ENCODE measurements around the gene WAPL.

DNA sequence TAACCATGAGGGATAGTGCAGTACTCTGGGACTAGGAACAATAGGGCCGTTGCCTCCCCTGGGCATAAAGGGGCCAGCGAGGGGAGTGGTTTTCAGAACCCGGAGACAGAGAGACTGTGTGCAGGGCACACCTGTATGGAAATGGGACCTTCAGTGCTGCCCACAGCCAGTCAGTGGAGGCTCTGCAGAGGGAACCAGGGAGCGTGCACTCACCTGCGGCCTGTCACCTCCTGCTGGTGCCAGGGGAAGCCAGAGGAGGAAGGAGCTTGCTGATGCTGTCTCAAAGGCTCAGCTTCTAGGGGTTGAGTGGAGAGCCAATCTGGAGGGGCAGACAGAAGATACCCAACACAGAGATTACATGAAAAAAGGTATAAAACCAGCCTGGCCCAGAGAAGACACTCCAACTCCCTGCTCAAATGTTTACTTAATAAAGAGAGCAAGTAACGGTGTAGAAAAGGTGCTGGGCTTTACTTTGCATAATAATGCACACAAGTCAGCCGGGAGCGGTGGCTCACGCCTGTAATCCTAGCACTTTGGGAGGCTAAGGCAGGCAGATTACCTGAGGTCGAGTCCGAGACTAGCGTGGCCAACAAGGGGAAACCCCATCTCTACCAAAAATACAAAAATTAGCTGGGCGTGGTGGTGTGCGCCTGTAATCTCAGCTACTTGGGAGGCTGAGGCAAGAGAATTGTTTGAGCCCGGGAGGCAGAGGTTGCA, 35.5 kb upstream of the WAPL start:
- TF ChIP-seq, protein P1, sequence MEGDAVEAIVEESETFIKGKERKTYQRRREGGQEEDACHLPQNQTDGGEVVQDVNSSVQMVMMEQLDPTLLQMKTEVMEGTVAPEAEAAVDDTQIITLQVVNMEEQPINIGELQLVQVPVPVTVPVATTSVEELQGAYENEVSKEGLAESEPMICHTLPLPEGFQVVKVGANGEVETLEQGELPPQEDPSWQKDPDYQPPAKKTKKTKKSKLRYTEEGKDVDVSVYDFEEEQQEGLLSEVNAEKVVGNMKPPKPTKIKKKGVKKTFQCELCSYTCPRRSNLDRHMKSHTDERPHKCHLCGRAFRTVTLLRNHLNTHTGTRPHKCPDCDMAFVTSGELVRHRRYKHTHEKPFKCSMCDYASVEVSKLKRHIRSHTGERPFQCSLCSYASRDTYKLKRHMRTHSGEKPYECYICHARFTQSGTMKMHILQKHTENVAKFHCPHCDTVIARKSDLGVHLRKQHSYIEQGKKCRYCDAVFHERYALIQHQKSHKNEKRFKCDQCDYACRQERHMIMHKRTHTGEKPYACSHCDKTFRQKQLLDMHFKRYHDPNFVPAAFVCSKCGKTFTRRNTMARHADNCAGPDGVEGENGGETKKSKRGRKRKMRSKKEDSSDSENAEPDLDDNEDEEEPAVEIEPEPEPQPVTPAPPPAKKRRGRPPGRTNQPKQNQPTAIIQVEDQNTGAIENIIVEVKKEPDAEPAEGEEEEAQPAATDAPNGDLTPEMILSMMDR (IDR thresholded peaks at IDR 0.05; ENCODE audit: low read depth, low read length) = no peak
- TF ChIP-seq POLR2A (IDR thresholded peaks at IDR 0.05; ENCODE audit: extremely low read depth, insufficient read length) = no peak
- TF ChIP-seq, protein P2, sequence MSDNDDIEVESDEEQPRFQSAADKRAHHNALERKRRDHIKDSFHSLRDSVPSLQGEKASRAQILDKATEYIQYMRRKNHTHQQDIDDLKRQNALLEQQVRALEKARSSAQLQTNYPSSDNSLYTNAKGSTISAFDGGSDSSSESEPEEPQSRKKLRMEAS (IDR thresholded peaks at IDR 0.05; ENCODE audit: low read depth, low read length) = no peak

Measured in NB4 (cell line).